Thoracic aorta (tissue), 2 donors: ENCODE data around the gene AXIN2. TPM values are rescaled to one million over a fixed set of nuclear protein-coding genes. Genes with fewer than 3 reads are reported as not detected.

Experiments
- ATAC-seq: fragments of 150-250 bp; one replicate; pipeline ENCODE4 v1.8.0; 2017; ENCODE audit warnings: low read depth; ENCODE audit not compliant: insufficient number of reproducible peaks, low FRiP score
- DNase-seq: peaks from one replicate; pipeline ENCODE4 v3.0.0-alpha.2; 2020; ENCODE audit warnings: low spot score
- H3K27ac ChIP-seq, 2 donors: fragments of 200-600 bp; sonication (generic); 1 replicate in 1 of 2; 2 replicates in 1 of 2; pipeline ENCODE4 v1.5.1; 2016; ENCODE audit warnings: mild to moderate bottlenecking in 2 of 2, moderate library complexity in 2 of 2
- H3K27me3 ChIP-seq: fragments of 200-600 bp; sonication (generic); replicated peaks from 2 replicates; pipeline ENCODE4 v1.6.0; 2016; ENCODE audit warnings: mild to moderate bottlenecking; ENCODE audit not compliant: insufficient read depth
- H3K36me3 ChIP-seq: fragments of 200-600 bp; sonication (generic); one replicate; pipeline ENCODE4 v1.5.1; 2016
- H3K4me1 ChIP-seq, 2 donors: fragments of 200-600 bp; sonication (generic); 1 replicate in 1 of 2; 2 replicates in 1 of 2; pipeline versions ENCODE4 v1.5.1 to v1.6.0; 2016; ENCODE audit warnings: low read depth in 2 of 2, mild to moderate bottlenecking in 1 of 2; ENCODE audit not compliant: control insufficient read depth in 1 of 2
- H3K4me3 ChIP-seq: fragments of 200-600 bp; sonication (generic); 2 replicates; pipeline ENCODE4 v1.5.1; 2016; ENCODE audit warnings: mild to moderate bottlenecking
- H3K9me3 ChIP-seq: fragments of 200-600 bp; sonication (generic); 2 replicates; pipeline ENCODE4 v1.5.1; 2016
- CTCF ChIP-seq: fragments of 200-600 bp; sonication (generic); IDR thresholded peaks from one replicate; pipeline ENCODE4 v1.5.1; 2019; ENCODE audit warnings: antibody characterized with exemption
- total RNA-seq, 2 donors: library from RNA; depleted of rRNA; stranded (reverse); fragments of >200 nt; gene quantifications; one replicate each; pipeline versions ENCODE4 v1.1.0 to v1.2.3, GENCODE V29; 2016

AXIN2 gene
- total RNA-seq, 2 donors from 2014 or later = 24.9 to 27.4 TPM

DNA sequence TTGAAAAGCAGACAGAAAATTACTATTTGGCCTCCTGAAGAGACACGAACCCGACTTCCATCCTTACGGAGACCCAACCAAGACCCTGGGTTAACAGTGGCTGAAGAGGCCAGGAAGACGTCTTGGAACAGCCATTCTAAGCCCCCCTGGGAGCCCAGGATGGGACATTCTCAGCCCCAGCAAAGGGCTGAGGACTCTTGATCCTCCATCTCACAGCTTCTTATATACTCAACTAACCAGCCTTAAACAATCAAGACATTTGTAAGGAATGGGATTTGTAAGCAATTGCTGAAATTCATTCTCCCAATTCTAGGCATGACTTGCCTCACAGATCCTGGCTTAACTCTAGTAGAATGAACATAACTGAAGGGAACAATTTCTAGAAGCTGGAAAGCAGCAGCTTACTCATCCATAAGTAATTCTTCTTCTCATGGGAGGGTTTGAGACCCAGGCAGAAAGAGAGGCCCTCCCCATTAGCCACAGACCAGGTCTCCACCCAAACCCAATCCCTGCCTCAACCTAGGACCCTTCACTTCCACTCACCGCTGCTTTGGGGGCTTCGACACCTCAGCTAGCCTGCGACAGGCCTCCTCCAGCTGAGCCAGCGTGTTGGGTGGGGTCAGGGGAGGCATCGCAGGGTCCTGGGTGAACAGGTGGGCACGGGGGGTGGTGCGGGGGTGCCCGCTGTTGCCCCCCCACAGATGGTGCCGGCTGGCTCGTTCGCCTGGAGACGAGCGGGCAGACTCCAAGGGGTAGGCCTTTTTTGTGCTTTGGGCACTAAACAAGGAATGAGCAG is 25.5 kb downstream of the AXIN2 start:
- H3K4me3 ChIP-seq = no peak overlapping the region
- peaks cover 25% of the 10 kb centered on the region for H3K36me3 ChIP-seq
- H3K4me1 ChIP-seq = peaks cover 20 to 51% of the 10 kb centered on the region in 2 donors
- peak overlapping the region in 1 of 2 donors; percentile 52 for H3K27ac ChIP-seq
- ATAC-seq (no peak), DNase-seq (no peak)
- TF ChIP-seq CTCF = no peak
- no peaks in the 10 kb centered on the region for H3K9me3 ChIP-seq
- H3K27me3 ChIP-seq = no peaks in the 10 kb centered on the region

DNA sequence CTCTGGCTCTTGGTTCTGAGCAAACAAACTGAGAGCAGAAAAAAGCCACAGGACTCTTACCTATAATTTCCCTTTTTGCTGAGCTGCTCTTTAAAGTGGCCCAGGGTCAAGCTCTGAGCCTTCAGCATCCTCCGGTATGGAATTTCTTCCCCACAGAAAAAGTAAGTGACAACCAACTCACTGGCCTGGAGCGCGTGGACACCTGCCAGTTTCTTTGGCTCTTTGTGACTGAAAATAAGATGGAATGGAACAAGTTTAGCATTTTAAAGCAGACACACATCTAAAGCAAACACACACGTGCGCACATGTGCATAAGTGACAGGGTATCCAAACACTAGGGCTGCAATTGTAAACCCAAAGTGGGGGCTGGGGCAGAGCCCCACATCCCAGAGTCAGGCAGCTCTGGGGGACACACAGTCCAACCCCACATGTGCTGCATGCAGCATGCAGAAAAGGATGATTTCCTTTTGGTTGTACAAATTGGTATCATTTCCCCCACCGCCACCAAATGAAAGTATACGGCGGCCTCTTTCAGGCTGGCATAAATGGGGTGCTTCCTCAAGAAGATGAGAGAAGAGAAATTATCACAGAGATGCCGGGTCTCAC is 27.5 kb downstream of the AXIN2 start:
- ATAC-seq (no peak), DNase-seq (no peak)
- H3K36me3 ChIP-seq = peaks cover 35% of the 10 kb centered on the region
- no peak overlapping the region for H3K27ac ChIP-seq
- H3K4me1 ChIP-seq = peaks cover 24 to 63% of the 10 kb centered on the region in 2 donors
- H3K4me3 ChIP-seq = no peak overlapping the region
- H3K27me3 ChIP-seq = no peaks in the 10 kb centered on the region
- TF ChIP-seq CTCF = no peak
- H3K9me3 ChIP-seq = no peaks in the 10 kb centered on the region

GRCh38 chr17:65533056-65533745 is 28.2 kb downstream of the AXIN2 start:
- Histone ChIP-seq H3K4me1 (peaks cover 24 to 63% of the 10 kb centered on the region in 2 donors), H3K27ac (peak overlapping the region in 1 of 2 donors; percentile 46), H3K9me3 (no peaks in the 10 kb centered on the region), H3K36me3 (peaks cover 35% of the 10 kb centered on the region), H3K4me3 (no peak overlapping the region), H3K27me3 (no peaks in the 10 kb centered on the region)
- no peak for TF ChIP-seq CTCF
- ATAC-seq (no peak), DNase-seq (no peak)

- Histone ChIP-seq H3K27ac (peak overlapping the region; percentile 46 to 61), H3K9me3 (no peaks in the 10 kb centered on the region), H3K27me3 (no peaks in the 10 kb centered on the region), H3K4me1 (peaks cover 24 to 63% of the 10 kb centered on the region in 2 donors), H3K4me3 (no peak overlapping the region), H3K36me3 (peaks cover 30% of the 10 kb centered on the region)
- DNase-seq = no peak
- ATAC-seq = no peak
- TF ChIP-seq CTCF = no peak
Observed at GRCh38 chr17:65532101-65532890, 29.2 kb downstream of the AXIN2 start.
